Loucy (cell line): Measurements from ENCODE around the gene SP110.

Experiments
- CTCF ChIP-seq: fragments of 200-600 bp; sonication (generic); conservative IDR thresholded peaks from 2 replicates; pipeline ENCODE4 v1.5.1; 2014; ENCODE audit warnings: mild to moderate bottlenecking, antibody characterized with exemption, low read length
- EZH2phosphoT487 ChIP-seq: fragments of 200-600 bp; IDR thresholded peaks from 2 replicates; pipeline ENCODE4 v1.6.1; 2018; ENCODE audit warnings: antibody characterized with exemption, mild to moderate bottlenecking, moderate library complexity, borderline replicate concordance

GRCh38 chr2:230268606-230269243, 48.9 kb upstream of the SP110 start:
- TF ChIP-seq CTCF (no peak), EZH2phosphoT487 (no peak)
